ENCODE results near the gene MRPS7.

Gene MRPS7

GRCh38 chr17:75245011-75245410, 16.7 kb upstream of the MRPS7 start:
- no peak overlapping the region for H3K4me2 ChIP-seq (ENCODE audit: low read depth, low read length, poor library complexity, severe bottlenecking)
- no peak overlapping the region for H2AFZ ChIP-seq (ENCODE audit: low read depth, low read length, severe bottlenecking)
- no peaks in the 10 kb centered on the region for H3K9me3 ChIP-seq (ENCODE audit: insufficient read depth, low read length)
- no peaks in the 10 kb centered on the region for H3F3A ChIP-seq (ENCODE audit: insufficient read depth)
- H3K9ac ChIP-seq (ENCODE audit: low read length), result no peak overlapping the region
- no peak for TF ChIP-seq CTCF (IDR thresholded peaks at IDR 0.05; ENCODE audit: insufficient read depth, low read length, poor library complexity, severe bottlenecking)
- no peak for TF ChIP-seq EZH2phosphoT487 (conservative IDR thresholded peaks at IDR 0.05; ENCODE audit: low read length)
- H3K36me3 ChIP-seq (ENCODE audit: low read length), result no peaks in the 10 kb centered on the region
- no peaks in the 10 kb centered on the region for H3K9me2 ChIP-seq (replicated peaks; ENCODE audit: insufficient read depth, low read length)
- no peaks in the 10 kb centered on the region for H3K27me3 ChIP-seq (ENCODE audit: low read length)
- no peak overlapping the region for H3K27ac ChIP-seq (ENCODE audit: low read depth, low read length)
- peaks cover 26% of the 10 kb centered on the region for H3K79me2 ChIP-seq (ENCODE audit: insufficient read depth, low read length)
- H4K20me1 ChIP-seq (ENCODE audit: low read depth, low read length), result no peaks in the 10 kb centered on the region
- H3K4me3 ChIP-seq (ENCODE audit: insufficient read depth, low read length, poor library complexity, severe bottlenecking), result no peak overlapping the region

GRCh38 chr17:75246404-75246803, 15.3 kb upstream of the MRPS7 start:
- no peaks in the 10 kb centered on the region for H3K36me3 ChIP-seq (ENCODE audit: low read length)

GRCh38 chr17:75249564-75249963, 12.1 kb upstream of the MRPS7 start:
- Histone ChIP-seq H3K27ac (ENCODE audit: low read depth, low read length) (no peak overlapping the region), H3K9me3 (ENCODE audit: insufficient read depth, low read length) (no peaks in the 10 kb centered on the region), H2AFZ (ENCODE audit: low read depth, low read length, severe bottlenecking) (no peak overlapping the region), H3K9ac (ENCODE audit: low read length) (no peak overlapping the region), H3K79me2 (ENCODE audit: insufficient read depth, low read length) (peaks cover 55% of the 10 kb centered on the region), H3K27me3 (ENCODE audit: low read length) (no peaks in the 10 kb centered on the region), H3K4me2 (ENCODE audit: low read depth, low read length, poor library complexity, severe bottlenecking) (no peak overlapping the region), H3F3A (ENCODE audit: insufficient read depth) (peaks cover 4% of the 10 kb centered on the region; the same call in 1 of the 2 replicates), H3K36me3 (ENCODE audit: low read length) (no peaks in the 10 kb centered on the region), H3K9me2 (replicated peaks; ENCODE audit: insufficient read depth, low read length) (no peaks in the 10 kb centered on the region), H4K20me1 (ENCODE audit: low read depth, low read length) (0 out of 2 replicates have a peak, but pooled peaks cover 3% of the 10 kb centered on the region), H3K4me3 (ENCODE audit: insufficient read depth, low read length, poor library complexity, severe bottlenecking) (no peak overlapping the region)
- TF ChIP-seq EZH2phosphoT487 (conservative IDR thresholded peaks at IDR 0.05; ENCODE audit: low read length), result no peak
- no peak for TF ChIP-seq CTCF (IDR thresholded peaks at IDR 0.05; ENCODE audit: insufficient read depth, low read length, poor library complexity, severe bottlenecking)

More at GRCh38 chr17:75246404-75246803, 15.3 kb upstream of the MRPS7 start:
- Histone ChIP-seq H3K27ac (ENCODE audit: low read depth, low read length) (no peak overlapping the region), H4K20me1 (ENCODE audit: low read depth, low read length) (0 out of 2 replicates have a peak, but pooled peaks cover 3% of the 10 kb centered on the region), H3K4me2 (ENCODE audit: low read depth, low read length, poor library complexity, severe bottlenecking) (no peak overlapping the region), H2AFZ (ENCODE audit: low read depth, low read length, severe bottlenecking) (no peak overlapping the region), H3K4me3 (ENCODE audit: insufficient read depth, low read length, poor library complexity, severe bottlenecking) (no peak overlapping the region), H3K9me3 (ENCODE audit: insufficient read depth, low read length) (no peaks in the 10 kb centered on the region), H3K27me3 (ENCODE audit: low read length) (no peaks in the 10 kb centered on the region), H3K9ac (ENCODE audit: low read length) (no peak overlapping the region), H3K79me2 (ENCODE audit: insufficient read depth, low read length) (peaks cover 38% of the 10 kb centered on the region), H3K9me2 (replicated peaks; ENCODE audit: insufficient read depth, low read length) (no peaks in the 10 kb centered on the region), H3F3A (ENCODE audit: insufficient read depth) (no peaks in the 10 kb centered on the region)
- TF ChIP-seq EZH2phosphoT487 (conservative IDR thresholded peaks at IDR 0.05; ENCODE audit: low read length) (no peak), CTCF (IDR thresholded peaks at IDR 0.05; ENCODE audit: insufficient read depth, low read length, poor library complexity, severe bottlenecking) (no peak)

Data from SU-DHL-6 (cell line).